HG02588 (cell line): ENCODE results near the gene ALG9.
"Not testable (repeated sequence)": the region's sequence is repeated elsewhere in the genome, so short reads cannot be mapped to it uniquely, and the experiment has no call there.

Source experiments
- ATAC-seq: cut with Tn5 transposase; IDR thresholded peaks from one replicate; pipeline ENCODE4 v1.9.1; 2021; ENCODE audit warnings: mild to moderate bottlenecking, moderate library complexity; ENCODE audit not compliant: unreplicated experiment

Gene ALG9

GRCh38 chr11:111771205-111771604, 100.2 kb downstream of the ALG9 start:
- ATAC-seq: not testable (repeated sequence)

DNA sequence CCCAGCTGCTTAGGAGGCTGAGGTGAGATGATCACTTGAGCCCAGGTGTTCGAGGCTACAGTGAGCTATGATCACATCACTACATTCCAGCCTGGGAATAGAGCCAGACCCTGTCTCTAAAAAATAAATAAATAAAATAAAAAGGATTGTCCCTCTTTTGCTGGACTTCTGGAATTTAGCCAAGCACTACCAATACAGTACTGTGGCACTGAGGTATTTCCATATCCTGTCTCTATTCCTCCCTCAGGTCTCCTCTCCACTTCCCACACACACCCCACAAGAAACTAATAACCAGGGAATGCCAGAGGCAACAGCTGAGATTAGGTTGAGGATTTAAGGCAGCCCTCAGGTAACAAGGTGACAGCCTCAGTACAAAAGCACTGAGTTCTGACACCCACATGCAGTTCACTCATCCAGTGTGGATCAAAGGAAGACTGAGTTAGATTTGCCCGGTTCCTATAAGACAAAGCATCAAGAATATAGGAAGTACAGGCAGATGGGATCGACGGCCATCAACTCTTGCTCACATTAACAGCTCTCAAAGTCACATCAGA, 100.7 kb downstream of the ALG9 start:
- no peak for ATAC-seq

- ATAC-seq: peak; percentile 4
Measured at GRCh38 chr11:111766834-111767142, 104.6 kb downstream of the ALG9 start.

- peak; percentile 91 for ATAC-seq
Measured at GRCh38 chr11:111765984-111766833, 105.2 kb downstream of the ALG9 start, which contains the start of gene PPP2R1B. PPP2R1B (minus strand) TSS chr11:111766389; CDS start chr11:111766361, 28 bp downstream.

- ATAC-seq: no peak
Measured at GRCh38 chr11:111765320-111765983, 105.9 kb downstream of the ALG9 start.

GRCh38 chr11:111764621-111765020, 106.8 kb downstream of the ALG9 start:
- ATAC-seq: no peak

GRCh38 chr11:111762981-111763643, 108.3 kb downstream of the ALG9 start:
- no peak for ATAC-seq

DNA sequence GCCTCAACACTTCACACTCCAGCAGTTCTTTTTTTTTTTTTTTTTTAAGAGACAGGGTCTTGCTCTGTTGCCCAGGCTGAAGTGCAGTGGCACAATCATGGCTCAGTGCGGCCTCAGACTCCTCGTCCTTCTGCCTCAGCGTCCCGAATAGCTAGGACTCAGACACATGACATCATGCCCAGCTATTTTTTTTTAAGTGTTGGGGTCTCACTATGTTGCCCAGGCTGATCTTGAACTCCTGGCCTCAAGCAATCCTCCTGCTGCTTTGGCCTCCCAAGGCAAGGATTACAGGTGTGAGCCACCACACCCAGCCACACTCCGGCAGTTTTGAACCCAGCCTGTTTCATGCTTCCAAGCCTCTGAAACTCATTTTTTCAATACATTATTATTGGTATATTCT, 108.9 kb downstream of the ALG9 start:
- ATAC-seq: no peak

DNA sequence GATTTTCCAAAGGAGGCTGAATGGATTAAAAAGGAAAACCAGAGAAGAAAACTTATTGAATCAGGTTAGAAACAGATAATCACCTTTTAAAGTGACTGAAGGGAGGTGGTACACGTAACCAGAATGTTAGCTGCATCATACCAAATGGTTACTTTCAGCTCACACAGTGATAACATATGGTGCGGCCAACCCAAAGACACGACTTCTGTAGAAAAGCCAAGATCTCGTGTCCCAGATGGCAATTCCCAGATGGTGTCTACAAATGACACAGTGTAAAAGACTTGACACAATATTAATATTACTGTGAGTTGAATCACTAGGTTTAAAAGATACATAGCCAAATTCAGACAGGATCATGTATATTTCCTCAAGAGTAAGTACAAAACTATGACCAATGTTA, 110.3 kb downstream of the ALG9 start:
- ATAC-seq: no peak

GRCh38 chr11:111759778-111760407, 111.5 kb downstream of the ALG9 start:
- no peak for ATAC-seq

DNA sequence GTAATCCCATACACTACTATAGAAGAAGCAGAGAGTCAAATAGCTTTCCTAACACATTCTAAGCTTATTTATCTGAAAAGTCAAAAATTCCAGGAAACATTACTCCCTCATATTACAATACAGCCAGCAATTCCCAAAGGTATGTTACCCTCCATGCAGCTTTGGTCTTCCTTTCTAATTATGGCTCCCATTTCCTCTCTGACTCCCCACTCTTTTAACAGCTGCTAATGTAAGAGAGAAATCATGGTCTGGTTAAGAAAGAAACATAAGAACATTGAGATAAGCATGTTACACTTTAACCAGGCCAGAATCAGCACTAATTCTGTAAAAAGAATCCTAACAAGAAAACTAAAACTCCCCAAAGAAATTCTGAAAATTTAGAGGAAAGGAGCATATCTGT, 112.0 kb downstream of the ALG9 start:
- ATAC-seq: no peak

DNA sequence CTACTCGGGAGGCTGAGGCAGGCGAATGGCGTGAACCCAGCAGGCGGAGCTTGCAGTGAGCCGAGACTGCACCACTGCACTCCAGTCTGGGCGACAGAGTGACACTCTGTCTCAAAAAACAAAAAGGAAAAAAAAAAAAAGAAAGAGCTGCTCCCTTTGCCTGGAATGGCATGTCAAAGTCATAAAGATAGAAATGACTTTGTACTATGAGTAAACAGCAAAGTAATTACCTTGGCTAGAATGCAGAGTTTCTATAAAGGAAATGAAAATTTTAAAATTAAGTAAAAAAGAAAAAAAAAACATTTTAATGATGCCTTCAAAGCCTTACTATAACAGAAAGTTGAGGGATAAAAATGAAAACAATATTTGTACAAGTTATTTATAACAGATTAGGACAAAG, 115.3 kb downstream of the ALG9 start:
- ATAC-seq: no peak

DNA sequence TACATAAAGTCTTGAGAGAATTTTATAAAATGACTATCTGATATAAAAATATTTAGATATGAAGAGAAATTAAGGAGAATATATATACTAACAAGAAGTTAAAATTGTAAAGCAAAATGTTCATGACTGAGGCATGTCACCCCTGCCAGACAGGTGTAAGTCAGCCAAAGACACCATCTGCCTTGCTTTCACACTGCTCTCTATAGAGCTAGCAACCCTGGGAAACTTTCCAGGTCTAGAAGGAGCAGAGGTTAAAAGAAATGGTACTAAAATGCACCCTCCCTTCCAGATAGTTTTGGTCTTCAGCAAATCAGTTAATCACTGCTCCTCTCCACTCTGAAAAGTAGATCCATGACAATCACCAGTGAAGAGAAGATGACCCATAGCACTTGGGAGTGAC, 121.7 kb downstream of the ALG9 start:
- no peak for ATAC-seq

GRCh38 chr11:111748035-111748804, 123.2 kb downstream of the ALG9 start:
- no peak for ATAC-seq

DNA sequence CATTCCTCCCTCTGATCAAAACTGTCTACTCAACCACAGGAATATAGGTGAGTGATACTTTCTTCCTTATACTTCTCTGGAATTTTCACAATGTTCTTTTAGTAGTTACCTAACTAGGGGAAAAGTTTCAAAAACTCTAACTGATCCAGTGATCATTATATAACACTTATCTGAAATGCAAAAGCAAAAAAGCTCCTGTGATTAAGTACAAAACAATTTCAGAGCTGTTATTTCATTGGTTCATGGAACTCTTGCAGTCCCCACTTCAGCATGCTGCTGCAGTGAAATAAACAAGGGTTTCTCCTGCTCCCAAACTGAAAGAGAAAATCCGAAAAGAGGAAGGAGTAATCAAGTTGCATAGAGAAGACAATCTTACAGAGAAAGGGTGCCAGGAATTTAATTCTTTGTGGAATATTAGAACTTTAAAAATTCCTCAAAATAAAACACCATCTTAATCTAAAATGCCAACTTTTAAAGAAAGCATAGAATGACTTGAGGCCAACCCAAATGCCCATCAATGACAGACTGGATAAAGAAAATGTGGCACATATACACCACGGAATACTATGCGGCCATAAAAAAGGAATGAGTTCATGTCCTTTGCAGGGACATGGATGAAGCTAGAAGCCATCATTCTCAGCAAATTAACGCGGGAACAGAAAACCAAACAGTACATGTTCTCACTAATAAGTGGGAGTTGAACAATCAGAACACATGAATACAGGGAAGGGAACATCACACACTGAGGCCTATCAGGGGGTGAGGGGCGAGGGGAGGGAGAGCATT, 125.5 kb downstream of the ALG9 start:
- ATAC-seq: no peak

- no peak for ATAC-seq
Measured at GRCh38 chr11:111743700-111744099, 127.7 kb downstream of the ALG9 start.

DNA sequence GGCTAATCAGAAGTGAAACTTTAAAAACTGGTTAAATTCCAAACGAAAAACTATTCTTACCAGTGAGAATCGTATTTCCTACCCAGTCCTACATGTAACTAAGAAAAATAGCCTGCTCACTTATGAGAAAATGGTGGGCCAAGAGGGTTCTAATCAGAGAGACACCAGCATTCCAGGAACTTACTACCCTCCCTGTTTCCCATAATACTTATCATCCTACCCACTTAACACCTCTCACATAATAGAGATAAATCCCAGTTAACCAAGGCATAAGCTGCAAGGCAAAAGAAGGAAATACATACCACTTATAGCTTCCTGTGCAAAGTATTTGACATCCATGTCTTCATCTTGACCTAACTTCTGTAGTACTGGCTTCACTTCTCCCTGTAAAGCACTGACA, 129.6 kb downstream of the ALG9 start:
- ATAC-seq: no peak

GRCh38 chr11:111739299-111739698, 132.1 kb downstream of the ALG9 start:
- no peak for ATAC-seq

DNA sequence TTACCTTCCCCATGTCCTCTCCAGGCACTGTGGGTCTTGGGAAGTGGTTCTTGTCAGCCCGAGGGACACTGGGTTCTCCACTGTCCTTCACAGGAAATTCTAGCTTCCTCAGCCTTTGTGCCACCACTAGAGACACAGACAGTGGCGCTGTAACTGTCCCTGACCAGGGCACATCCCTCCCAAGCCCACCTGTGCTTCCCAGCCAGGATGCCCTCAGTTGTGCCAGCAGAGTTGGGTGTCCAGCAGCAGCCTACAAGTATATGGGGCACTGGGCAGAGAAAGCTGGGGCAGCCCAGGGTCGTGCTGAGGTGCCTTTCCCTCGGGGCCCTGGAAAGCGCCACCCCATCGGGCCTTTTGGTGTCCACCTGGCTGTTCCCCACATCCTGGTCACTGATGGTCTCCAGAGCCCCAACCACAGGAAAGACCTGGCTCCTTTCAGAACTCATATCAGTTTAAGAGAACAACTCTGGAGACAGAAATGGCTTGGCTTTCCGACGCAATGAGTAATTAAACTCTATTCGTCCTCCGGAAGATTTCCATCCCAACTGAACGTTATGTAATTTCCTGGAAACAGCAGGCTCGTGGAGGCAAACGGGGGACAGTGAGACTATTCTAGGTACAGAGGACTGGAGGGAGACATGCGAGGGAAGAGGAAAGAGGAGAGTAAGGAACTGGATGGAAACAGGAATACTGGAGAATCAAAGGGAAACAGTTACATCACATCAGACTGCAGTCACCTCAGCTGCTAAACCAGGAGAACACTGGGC, 133.8 kb downstream of the ALG9 start:
- no peak for ATAC-seq
